Brain microvascular endothelial cell (primary cell): ENCODE data around the gene SULT6B1.
"Not testable (repeated sequence)": the region's sequence is repeated elsewhere in the genome, so short reads cannot be mapped to it uniquely, and the experiment has no call there.

Source experiments
- DNase-seq: peaks from one replicate; pipeline ENCODE4 v3.0.0-alpha.2; 2020
- H3K27ac ChIP-seq: fragments of 250-450 bp; sonication (Bioruptor Pico); 2 replicates; pipeline ENCODE4 v1.5.1; 2020; ENCODE audit warnings: mild to moderate bottlenecking, moderate library complexity
- H3K27me3 ChIP-seq: fragments of 250-450 bp; sonication (Bioruptor Pico); replicated peaks from 2 replicates; pipeline ENCODE4 v1.5.1; 2020; ENCODE audit warnings: mild to moderate bottlenecking
- H3K36me3 ChIP-seq: fragments of 250-450 bp; sonication (Bioruptor Pico); replicated peaks from 2 replicates; pipeline ENCODE4 v1.5.1; 2020; ENCODE audit warnings: mild to moderate bottlenecking
- H3K4me3 ChIP-seq: 2 replicates; pipeline ENCODE4 v1.5.1; 2011; ENCODE audit warnings: low read depth, mild to moderate bottlenecking, control low read depth, low read length, moderate library complexity
- in situ Hi-C: cut with HindIII; loops from 2 replicates; pipeline ENCODE4 v1.10.0; 2017; ENCODE audit warnings: low sequenced_read_pairs, low pct_ligation_motif_present
- TF ChIP-seq, protein P1 (sequence below): IDR thresholded peaks from 2 replicates; pipeline ENCODE4 v1.5.1; 2011; ENCODE audit warnings: low read depth, mild to moderate bottlenecking, moderate library complexity, low read length, control low read depth, inconsistent platforms; ENCODE audit errors: missing control alignments

Gene SULT6B1

DNA sequence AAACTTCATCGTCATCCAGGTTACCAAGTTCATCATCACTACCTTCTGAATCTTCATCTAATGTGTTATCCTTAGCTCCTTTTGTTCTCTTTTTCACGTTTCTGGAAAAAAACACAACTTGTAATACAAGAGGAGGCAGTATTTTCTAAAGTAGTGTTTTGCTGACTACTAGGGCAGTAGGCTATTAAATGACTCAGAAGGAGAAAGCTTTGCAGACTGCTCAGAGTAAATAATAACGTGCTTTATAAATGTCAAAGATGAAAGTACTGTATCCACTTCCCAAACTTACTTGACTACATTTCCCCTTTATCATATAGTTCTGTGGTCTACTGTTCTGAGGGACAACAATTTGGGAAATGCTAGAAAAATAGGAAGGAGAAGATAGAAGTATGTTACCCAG lies 23.5 kb upstream of the SULT6B1 start:
- Histone ChIP-seq H3K27ac (no peak overlapping the region), H3K4me3 (no peak overlapping the region), H3K27me3 (no peaks in the 10 kb centered on the region), H3K36me3 (peaks cover 58% of the 10 kb centered on the region)
- DNase-seq, result no peak
- TF ChIP-seq, protein P1, sequence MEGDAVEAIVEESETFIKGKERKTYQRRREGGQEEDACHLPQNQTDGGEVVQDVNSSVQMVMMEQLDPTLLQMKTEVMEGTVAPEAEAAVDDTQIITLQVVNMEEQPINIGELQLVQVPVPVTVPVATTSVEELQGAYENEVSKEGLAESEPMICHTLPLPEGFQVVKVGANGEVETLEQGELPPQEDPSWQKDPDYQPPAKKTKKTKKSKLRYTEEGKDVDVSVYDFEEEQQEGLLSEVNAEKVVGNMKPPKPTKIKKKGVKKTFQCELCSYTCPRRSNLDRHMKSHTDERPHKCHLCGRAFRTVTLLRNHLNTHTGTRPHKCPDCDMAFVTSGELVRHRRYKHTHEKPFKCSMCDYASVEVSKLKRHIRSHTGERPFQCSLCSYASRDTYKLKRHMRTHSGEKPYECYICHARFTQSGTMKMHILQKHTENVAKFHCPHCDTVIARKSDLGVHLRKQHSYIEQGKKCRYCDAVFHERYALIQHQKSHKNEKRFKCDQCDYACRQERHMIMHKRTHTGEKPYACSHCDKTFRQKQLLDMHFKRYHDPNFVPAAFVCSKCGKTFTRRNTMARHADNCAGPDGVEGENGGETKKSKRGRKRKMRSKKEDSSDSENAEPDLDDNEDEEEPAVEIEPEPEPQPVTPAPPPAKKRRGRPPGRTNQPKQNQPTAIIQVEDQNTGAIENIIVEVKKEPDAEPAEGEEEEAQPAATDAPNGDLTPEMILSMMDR, result no peak
- in situ Hi-C loops, result no loop called here

DNA sequence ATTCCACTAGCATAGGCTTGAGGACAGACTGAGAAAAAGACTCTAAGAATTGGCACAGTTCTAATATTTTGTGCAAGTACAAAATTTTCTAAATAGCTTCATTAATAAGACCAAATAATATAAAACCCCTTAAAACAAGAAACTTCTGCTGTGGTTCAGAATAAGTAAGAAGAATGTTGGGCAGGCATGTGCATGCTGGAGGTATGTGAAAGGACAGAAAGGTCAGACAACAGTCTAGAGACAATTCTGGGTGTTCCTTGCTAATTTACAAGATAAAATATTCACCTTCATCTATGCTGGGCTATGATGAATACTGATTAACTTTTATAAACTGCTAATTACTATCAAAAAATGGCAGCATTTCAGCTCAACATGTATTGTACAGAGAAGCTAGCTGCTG lies 22.7 kb upstream of the SULT6B1 start:
- in situ Hi-C loops, result no loop called here
- peak; percentile 8 for DNase-seq
- H3K36me3 ChIP-seq, result peaks cover 60% of the 10 kb centered on the region
- H3K27me3 ChIP-seq, result no peaks in the 10 kb centered on the region
- no peak overlapping the region for H3K27ac ChIP-seq
- no peak overlapping the region for H3K4me3 ChIP-seq
- TF ChIP-seq, protein P1, result no peak

DNA sequence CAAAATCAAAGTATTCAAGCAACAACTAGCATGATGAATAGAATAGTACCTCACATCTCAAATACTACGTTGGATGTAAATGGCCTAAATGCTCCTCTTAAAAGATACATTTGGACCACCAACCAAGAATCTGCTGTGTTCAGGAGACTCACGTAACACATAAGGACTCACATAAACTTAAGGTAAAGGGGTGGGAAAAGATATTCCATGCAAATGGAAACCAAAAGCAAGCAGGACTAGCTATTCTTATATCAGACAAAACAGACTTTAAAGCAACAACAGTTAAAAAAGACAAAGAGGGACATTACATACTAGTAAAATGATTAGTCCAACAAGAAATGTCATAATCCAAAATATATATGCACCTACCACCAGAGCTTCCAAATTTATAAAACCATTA lies 18.3 kb upstream of the SULT6B1 start:
- H3K27me3 ChIP-seq, H3K27ac ChIP-seq, H3K4me3 ChIP-seq, in situ Hi-C loops, DNase-seq: not testable (repeated sequence)
- peaks cover 66% of the 10 kb centered on the region for H3K36me3 ChIP-seq

DNA sequence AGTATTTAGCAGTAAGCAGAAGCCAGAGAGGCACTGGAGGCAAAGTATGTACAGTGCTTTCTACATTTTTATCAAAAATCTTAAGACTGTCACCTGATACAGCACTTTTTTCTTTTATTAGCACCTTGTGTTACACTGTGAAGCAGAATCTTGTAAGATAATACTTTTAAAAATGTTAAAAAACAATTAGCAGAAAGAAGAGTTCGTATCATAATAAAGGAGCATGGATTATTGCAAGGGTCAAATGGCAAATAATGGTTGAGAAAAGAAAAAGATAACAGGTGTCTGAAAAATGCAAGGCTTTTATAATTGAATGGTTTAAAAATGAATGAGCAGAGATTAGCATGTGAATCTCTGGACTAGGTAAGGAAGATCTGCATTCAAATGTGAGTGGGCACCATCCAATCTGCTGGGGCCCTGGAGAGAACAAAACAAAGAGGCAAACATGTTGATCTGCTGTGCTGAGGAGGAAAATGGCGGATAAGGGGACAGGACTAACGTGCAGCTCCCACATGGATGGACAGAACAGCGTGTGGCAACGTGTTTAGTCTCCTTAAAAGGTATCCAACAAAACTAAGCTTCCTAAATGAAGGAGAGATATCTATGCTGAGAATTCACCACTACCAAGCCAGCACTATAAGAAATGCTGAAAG lies 17.3 kb upstream of the SULT6B1 start:
- TF ChIP-seq, protein P1, result no peak
- H3K36me3 ChIP-seq, result peaks cover 57% of the 10 kb centered on the region
- no peak for DNase-seq
- H3K27ac ChIP-seq, result no peak overlapping the region
- H3K27me3 ChIP-seq, result no peaks in the 10 kb centered on the region
- in situ Hi-C loops, result no loop called here
- no peak overlapping the region for H3K4me3 ChIP-seq

DNA sequence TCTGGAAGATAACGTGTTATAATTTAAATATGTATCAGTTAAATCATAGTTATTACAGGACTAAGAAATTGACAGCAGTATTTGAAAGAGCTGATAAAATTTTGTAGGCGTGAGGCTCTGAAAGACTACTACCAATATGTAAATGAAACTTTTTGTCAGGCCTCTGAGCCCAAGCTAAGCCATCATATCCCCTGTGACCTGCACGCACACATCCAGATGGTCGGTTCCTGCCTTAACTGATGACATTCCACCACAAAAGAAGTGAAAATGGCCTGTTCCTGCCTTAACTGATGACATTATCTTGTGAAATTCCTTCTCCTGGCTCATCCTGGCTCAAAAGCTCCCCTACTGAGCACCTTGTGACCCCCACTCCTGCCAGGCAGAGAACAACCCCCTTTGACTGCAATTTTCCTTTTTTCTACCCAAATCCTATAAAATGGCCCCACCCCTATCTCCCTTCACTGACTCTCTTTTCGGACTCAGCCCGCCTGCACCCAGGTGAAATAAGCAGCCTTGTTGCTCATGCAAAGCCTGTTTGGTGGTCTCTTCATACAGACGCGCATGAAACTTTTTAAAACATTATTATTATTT lies 16.7 kb upstream of the SULT6B1 start:
- H3K27ac ChIP-seq, H3K27me3 ChIP-seq, DNase-seq, in situ Hi-C loops, H3K4me3 ChIP-seq: not testable (repeated sequence)
- peaks cover 50% of the 10 kb centered on the region for H3K36me3 ChIP-seq

DNA sequence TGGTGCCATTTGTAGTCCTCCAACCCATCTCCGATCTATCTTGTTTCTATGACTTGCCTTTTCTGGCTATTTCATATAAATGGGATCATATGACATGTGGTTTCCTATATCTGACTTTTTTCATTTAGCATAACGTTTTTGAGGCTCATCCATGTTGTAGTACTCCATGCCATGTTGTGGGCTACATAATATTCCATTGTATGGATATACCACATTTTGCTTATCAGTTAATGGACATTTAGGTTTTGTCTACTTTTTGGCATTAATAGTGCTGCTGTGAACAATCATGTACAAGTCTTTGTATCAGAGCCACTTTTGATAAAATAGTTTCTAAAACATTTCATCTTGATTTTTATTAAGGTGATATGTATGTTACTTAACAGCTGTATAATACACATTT lies 15.2 kb upstream of the SULT6B1 start:
- in situ Hi-C loops, result no loop called here
- H3K27me3 ChIP-seq, result no peaks in the 10 kb centered on the region
- no peak for DNase-seq
- H3K27ac ChIP-seq, result no peak overlapping the region
- TF ChIP-seq, protein P1, result no peak
- peaks cover 39% of the 10 kb centered on the region for H3K36me3 ChIP-seq
- no peak overlapping the region for H3K4me3 ChIP-seq

DNA sequence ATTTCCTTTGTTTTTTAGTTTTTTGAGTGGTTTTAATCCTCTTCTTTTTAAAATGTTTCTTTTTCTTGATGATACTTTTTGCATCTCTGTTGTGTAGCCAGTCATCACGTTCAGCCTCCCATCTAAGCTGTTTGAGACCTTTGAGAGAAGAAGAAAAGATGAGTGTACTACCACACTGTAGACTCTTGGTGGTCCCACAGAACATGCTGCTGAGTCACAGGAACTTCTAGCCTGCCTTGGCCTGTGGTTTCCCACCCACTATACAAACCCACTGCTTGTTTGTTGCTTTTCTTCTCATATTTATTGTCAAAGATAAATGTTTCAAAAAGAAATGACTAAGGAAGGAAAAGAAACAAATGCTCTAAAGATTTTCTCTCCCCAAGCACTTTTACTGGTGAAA lies 13.3 kb upstream of the SULT6B1 start:
- TF ChIP-seq, protein P1, result no peak
- in situ Hi-C loops, result no loop called here
- no peaks in the 10 kb centered on the region for H3K27me3 ChIP-seq
- H3K4me3 ChIP-seq, result no peak overlapping the region
- DNase-seq, result peak; percentile 53
- H3K36me3 ChIP-seq, result peaks cover 29% of the 10 kb centered on the region
- peak overlapping the region; percentile 1 for H3K27ac ChIP-seq
